Astrocyte of the spinal cord (primary cell): Measurements from ENCODE around the gene USH1C.

Source experiments
- DNase-seq: peaks from one replicate; pipeline ENCODE4 v3.0.0; 2011; ENCODE audit warnings: low read depth, low spot score
- H3K4me3 ChIP-seq: 2 replicates; pipeline ENCODE4 v1.5.1; 2011; ENCODE audit warnings: low read depth, mild to moderate bottlenecking, low read length, moderate library complexity
- CTCF ChIP-seq: IDR thresholded peaks from 2 replicates; pipeline ENCODE4 v1.5.1; 2012; ENCODE audit warnings: low read depth, mild to moderate bottlenecking, low read length, inconsistent platforms
- in situ Hi-C: cut with HindIII; loops from 2 replicates; pipeline ENCODE4 v1.10.0; 2017; ENCODE audit warnings: low sequenced_read_pairs

The USH1C gene

GRCh38 chr11:17556999-17557398 is 12.8 kb upstream of the USH1C start:
- TF ChIP-seq CTCF: no peak
- DNase-seq: no peak
- in situ Hi-C loops: no loop called here
- no peak overlapping the region for H3K4me3 ChIP-seq

- in situ Hi-C loops: no loop called here
- TF ChIP-seq CTCF: no peak
- H3K4me3 ChIP-seq: no peak overlapping the region
- no peak for DNase-seq
These were observed 10.3 kb upstream of the USH1C start for GRCh38 chr11:17554487-17554886.

GRCh38 chr11:17553249-17553546 is 9.0 kb upstream of the USH1C start:
- no peak overlapping the region for H3K4me3 ChIP-seq
- in situ Hi-C loops: no loop called here
- TF ChIP-seq CTCF: no peak
- DNase-seq: no peak

GRCh38 chr11:17552392-17553248 is 8.4 kb upstream of the USH1C start:
- DNase-seq: no peak
- in situ Hi-C loops: no loop called here
- no peak overlapping the region for H3K4me3 ChIP-seq
- TF ChIP-seq CTCF: no peak

- no peak overlapping the region for H3K4me3 ChIP-seq
- TF ChIP-seq CTCF: no peak
- DNase-seq: no peak
- in situ Hi-C loops: no loop called here
These were observed 7.8 kb upstream of the USH1C start for GRCh38 chr11:17552041-17552355.

- no peak for DNase-seq
- no peak for TF ChIP-seq CTCF
- in situ Hi-C loops: no loop called here
- H3K4me3 ChIP-seq: no peak overlapping the region
These were observed 7.3 kb upstream of the USH1C start for GRCh38 chr11:17551347-17552040.
